ENCODE results near the gene USP24.

- TF ChIP-seq, protein P1, sequence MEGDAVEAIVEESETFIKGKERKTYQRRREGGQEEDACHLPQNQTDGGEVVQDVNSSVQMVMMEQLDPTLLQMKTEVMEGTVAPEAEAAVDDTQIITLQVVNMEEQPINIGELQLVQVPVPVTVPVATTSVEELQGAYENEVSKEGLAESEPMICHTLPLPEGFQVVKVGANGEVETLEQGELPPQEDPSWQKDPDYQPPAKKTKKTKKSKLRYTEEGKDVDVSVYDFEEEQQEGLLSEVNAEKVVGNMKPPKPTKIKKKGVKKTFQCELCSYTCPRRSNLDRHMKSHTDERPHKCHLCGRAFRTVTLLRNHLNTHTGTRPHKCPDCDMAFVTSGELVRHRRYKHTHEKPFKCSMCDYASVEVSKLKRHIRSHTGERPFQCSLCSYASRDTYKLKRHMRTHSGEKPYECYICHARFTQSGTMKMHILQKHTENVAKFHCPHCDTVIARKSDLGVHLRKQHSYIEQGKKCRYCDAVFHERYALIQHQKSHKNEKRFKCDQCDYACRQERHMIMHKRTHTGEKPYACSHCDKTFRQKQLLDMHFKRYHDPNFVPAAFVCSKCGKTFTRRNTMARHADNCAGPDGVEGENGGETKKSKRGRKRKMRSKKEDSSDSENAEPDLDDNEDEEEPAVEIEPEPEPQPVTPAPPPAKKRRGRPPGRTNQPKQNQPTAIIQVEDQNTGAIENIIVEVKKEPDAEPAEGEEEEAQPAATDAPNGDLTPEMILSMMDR (conservative IDR thresholded peaks at IDR 0.05; ENCODE audit: low read depth, low read length): no peak
- no peak for TF ChIP-seq EZH2 (IDR thresholded peaks at IDR 0.05; ENCODE audit: borderline replicate concordance, low read depth, low read length, poor library complexity, severe bottlenecking)
Observed at GRCh38 chr1:55144886-55145285, 70.3 kb downstream of the USP24 start.
